GM23338 (cell line): ENCODE results near the gene FBXL20.

ENCODE experiments used
- CREB1 ChIP-seq: fragments of 250-450 bp; sonication (Bioruptor Pico); IDR thresholded peaks from 2 replicates; pipeline ENCODE4 v1.5.0; 2020; ENCODE audit warnings: low read depth, mild to moderate bottlenecking, moderate library complexity
- CTCF ChIP-seq, 2 experiments: fragments of 200-600 bp in 1 of 2; sonication (generic) in 1 of 2; conservative IDR thresholded peaks; 2 replicates each; pipeline versions ENCODE4 v1.5.1 to v1.6.1; 2016 to 2017; ENCODE audit warnings: antibody characterized with exemption in 2 of 2, low read depth in 2 of 2, mild to moderate bottlenecking in 2 of 2, moderate library complexity in 1 of 2
- EZH2 ChIP-seq: fragments of 200-600 bp; sonication (generic); IDR thresholded peaks from one replicate; pipeline ENCODE4 v1.8.0; 2017; ENCODE audit warnings: antibody characterized with exemption, mild to moderate bottlenecking, low read depth; ENCODE audit not compliant: unreplicated experiment
- EZH2phosphoT487 ChIP-seq: fragments of 200-600 bp; sonication (generic); IDR thresholded peaks from one replicate; pipeline ENCODE4 v1.8.1; 2018; ENCODE audit warnings: antibody characterized with exemption; ENCODE audit not compliant: unreplicated experiment
- JUNB ChIP-seq: IDR thresholded peaks from one replicate; pipeline ENCODE4 v1.6.1; 2016; ENCODE audit warnings: antibody characterized with exemption; ENCODE audit not compliant: unreplicated experiment
- POLR2AphosphoS5 ChIP-seq: IDR thresholded peaks from 2 replicates; pipeline ENCODE4 v1.6.1; 2016; ENCODE audit warnings: antibody characterized with exemption, low read depth
- REST ChIP-seq: IDR thresholded peaks from one replicate; pipeline ENCODE4 v1.6.1; 2018; ENCODE audit warnings: antibody characterized with exemption; ENCODE audit not compliant: unreplicated experiment
- STAT1 ChIP-seq: IDR thresholded peaks from one replicate; pipeline ENCODE4 v1.6.1; 2016; ENCODE audit warnings: antibody characterized with exemption; ENCODE audit not compliant: unreplicated experiment
- TF ChIP-seq, protein P1 (sequence below): IDR thresholded peaks from 2 replicates; pipeline ENCODE4 v1.6.1; 2016; ENCODE audit warnings: antibody characterized with exemption

DNA sequence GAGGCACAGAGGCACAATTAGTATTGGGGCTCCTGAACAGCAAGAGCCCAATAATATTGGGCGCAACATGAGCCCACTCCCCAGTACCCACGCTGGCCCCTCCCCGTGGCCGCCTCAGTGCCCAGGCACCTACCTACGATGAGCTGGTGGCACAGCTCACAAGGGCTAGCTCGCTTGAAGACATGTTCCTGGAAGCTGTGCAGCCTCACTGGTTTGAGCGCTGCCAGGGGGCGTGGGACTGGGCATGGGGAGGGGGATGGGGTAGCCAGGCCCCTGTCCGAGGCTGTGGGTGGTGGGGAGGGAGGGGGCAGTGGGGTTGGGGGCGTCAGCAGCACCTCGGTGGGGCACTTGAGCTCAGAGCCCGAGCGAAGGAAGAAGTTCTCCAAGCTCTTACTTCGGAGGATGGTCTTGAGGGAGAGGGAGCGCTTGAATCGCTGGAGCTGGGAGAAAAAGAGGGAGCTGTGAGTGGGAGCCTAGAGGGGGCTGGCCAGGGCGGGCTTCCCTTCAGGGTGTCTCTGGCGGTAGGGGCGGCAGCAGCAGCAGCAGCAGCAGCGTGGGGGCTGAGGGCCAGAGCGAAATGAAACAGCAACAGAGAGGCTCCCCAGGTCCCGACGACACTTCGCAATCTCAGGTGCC is 183.6 kb downstream of the FBXL20 start:
- no peak for TF ChIP-seq CTCF (conservative IDR thresholded peaks at IDR 0.05; ENCODE audit: low read depth in 2 of 2)
- TF ChIP-seq EZH2: no peak
- TF ChIP-seq EZH2phosphoT487: no peak
- no peak for TF ChIP-seq POLR2AphosphoS5
- TF ChIP-seq JUNB: no peak
- TF ChIP-seq REST: no peak
- TF ChIP-seq, protein P1, sequence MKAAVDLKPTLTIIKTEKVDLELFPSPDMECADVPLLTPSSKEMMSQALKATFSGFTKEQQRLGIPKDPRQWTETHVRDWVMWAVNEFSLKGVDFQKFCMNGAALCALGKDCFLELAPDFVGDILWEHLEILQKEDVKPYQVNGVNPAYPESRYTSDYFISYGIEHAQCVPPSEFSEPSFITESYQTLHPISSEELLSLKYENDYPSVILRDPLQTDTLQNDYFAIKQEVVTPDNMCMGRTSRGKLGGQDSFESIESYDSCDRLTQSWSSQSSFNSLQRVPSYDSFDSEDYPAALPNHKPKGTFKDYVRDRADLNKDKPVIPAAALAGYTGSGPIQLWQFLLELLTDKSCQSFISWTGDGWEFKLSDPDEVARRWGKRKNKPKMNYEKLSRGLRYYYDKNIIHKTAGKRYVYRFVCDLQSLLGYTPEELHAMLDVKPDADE: no peak
- no peak for TF ChIP-seq STAT1
- no peak for TF ChIP-seq CREB1
